Mesenchymal stem cell (in vitro differentiated cells and primary cell): Measurements from ENCODE around the gene HLCS.

Source experiments
- DNase-seq: peaks from one replicate; pipeline ENCODE4 v3.0.0-alpha.2; 2013
- H2AFZ ChIP-seq: one replicate; pipeline ENCODE4 v1.6.1; 2013; ENCODE audit warnings: low read depth, mild to moderate bottlenecking, control low read depth, inconsistent platforms, low read length, moderate library complexity
- H2AK5ac ChIP-seq: 2 replicates; pipeline ENCODE4 v1.6.1; 2013; ENCODE audit warnings: low read length, moderate library complexity, mild to moderate bottlenecking, inconsistent platforms; ENCODE audit not compliant: severe bottlenecking
- H2BK120ac ChIP-seq: one replicate; pipeline ENCODE4 v1.6.1; 2013; ENCODE audit warnings: low read depth, mild to moderate bottlenecking, inconsistent platforms, low read length, moderate library complexity
- H2BK12ac ChIP-seq, 2 experiments: one replicate each; pipeline ENCODE4 v1.6.1; 2013; ENCODE audit warnings: inconsistent platforms in 2 of 2, low read length in 2 of 2, mild to moderate bottlenecking in 2 of 2, moderate library complexity in 2 of 2, control low read depth in 1 of 2
- H2BK15ac ChIP-seq: one replicate; pipeline ENCODE4 v1.6.1; 2013; ENCODE audit warnings: mild to moderate bottlenecking, low read depth, inconsistent platforms; ENCODE audit not compliant: poor library complexity, severe bottlenecking
- H2BK5ac ChIP-seq: 2 replicates; pipeline ENCODE4 v1.6.1; 2013; ENCODE audit warnings: low read depth, mild to moderate bottlenecking, low read length, control low read depth, inconsistent platforms; ENCODE audit not compliant: poor library complexity, severe bottlenecking
- H3K14ac ChIP-seq, 2 experiments: one replicate each; pipeline ENCODE4 v1.6.1; 2013; ENCODE audit warnings: inconsistent platforms in 2 of 2, low read length in 2 of 2, control low read depth in 1 of 2, mild to moderate bottlenecking in 1 of 2, moderate library complexity in 1 of 2
- H3K18ac ChIP-seq, 2 experiments: one replicate each; pipeline ENCODE4 v1.6.1; 2013; ENCODE audit warnings: inconsistent platforms in 2 of 2, low read length in 2 of 2, control low read depth in 1 of 2, low read depth in 1 of 2, mild to moderate bottlenecking in 1 of 2
- H3K23ac ChIP-seq, 2 experiments: one replicate each; pipeline ENCODE4 v1.6.1; 2013; ENCODE audit warnings: inconsistent platforms in 2 of 2, low read length in 2 of 2, mild to moderate bottlenecking in 2 of 2, moderate library complexity in 2 of 2, control low read depth in 1 of 2
- H3K27ac ChIP-seq: 2 replicates; pipeline ENCODE4 v1.5.1; 2013; ENCODE audit warnings: mild to moderate bottlenecking, moderate library complexity, low read length, control low read depth, inconsistent platforms; ENCODE audit not compliant: poor library complexity, severe bottlenecking
- H3K27me3 ChIP-seq, 2 experiments: 2 replicates each; pipeline versions ENCODE4 v1.6.1 to v1.7.0; 2013; ENCODE audit warnings: low read length in 2 of 2, mild to moderate bottlenecking in 2 of 2, moderate library complexity in 2 of 2, control low read depth in 1 of 2, inconsistent platforms in 1 of 2; ENCODE audit not compliant: control insufficient read depth in 1 of 2, insufficient read depth in 1 of 2
- H3K36me3 ChIP-seq, 2 experiments: 2 replicates each; pipeline versions ENCODE4 v1.6.1 to v1.7.0; 2013; ENCODE audit warnings: low read length in 2 of 2, control low read depth in 1 of 2, inconsistent platforms in 1 of 2, low read depth in 1 of 2, mild to moderate bottlenecking in 1 of 2; ENCODE audit not compliant: insufficient read depth in 2 of 2, control insufficient read depth in 1 of 2
- H3K4ac ChIP-seq, 2 experiments: one replicate each; pipeline ENCODE4 v1.6.1; 2013; ENCODE audit warnings: inconsistent platforms in 2 of 2, low read length in 2 of 2, mild to moderate bottlenecking in 2 of 2, moderate library complexity in 2 of 2, control low read depth in 1 of 2, low read depth in 1 of 2
- H3K4me1 ChIP-seq: 2 replicates; pipeline ENCODE4 v1.6.1; 2013; ENCODE audit warnings: low read depth, low read length, control low read depth; ENCODE audit not compliant: control insufficient read depth, insufficient read depth
- H3K4me2 ChIP-seq: 2 replicates; pipeline ENCODE4 v1.6.1; 2013; ENCODE audit warnings: low read length, mild to moderate bottlenecking, inconsistent platforms; ENCODE audit not compliant: poor library complexity, severe bottlenecking
- H3K4me3 ChIP-seq, 2 experiments: 2 replicates each; pipeline versions ENCODE4 v1.5.1 to v1.7.0; 2013; ENCODE audit warnings: low read length in 2 of 2, mild to moderate bottlenecking in 2 of 2, control low read depth in 1 of 2, low read depth in 1 of 2; ENCODE audit not compliant: insufficient read depth in 1 of 2
- H3K79me1 ChIP-seq: replicated peaks from 2 replicates; pipeline ENCODE4 v1.6.1; 2013; ENCODE audit warnings: mild to moderate bottlenecking, control low read depth, low read length, inconsistent platforms; ENCODE audit not compliant: poor library complexity, severe bottlenecking
- H3K9ac ChIP-seq: 2 replicates; pipeline ENCODE4 v1.7.0; 2013; ENCODE audit warnings: mild to moderate bottlenecking, low read length, moderate library complexity
- H3K9me3 ChIP-seq: 2 replicates; pipeline ENCODE4 v1.7.0; 2013; ENCODE audit warnings: mild to moderate bottlenecking, low read length; ENCODE audit not compliant: control insufficient read depth
- H4K8ac ChIP-seq: one replicate; pipeline ENCODE4 v1.6.1; 2013; ENCODE audit warnings: inconsistent platforms, mild to moderate bottlenecking, low read length, moderate library complexity
- H4K91ac ChIP-seq: one replicate; pipeline ENCODE4 v1.6.1; 2013; ENCODE audit warnings: mild to moderate bottlenecking, low read length, inconsistent platforms
- WGBS: methylation state at CpG from one replicate; pipeline ENCODE4 v1.1.7; 2013; ENCODE audit warnings: mixed read lengths; 5-methylcytosine and 5-hydroxymethylcytosine counted together

HLCS gene

GRCh38 chr21:36703626-36704280, 262.7 kb downstream of the HLCS start:
- no peak for DNase-seq
- Histone ChIP-seq H3K27ac (no peak overlapping the region), H3K23ac (no peak overlapping the region), H3K4me2 (no peak overlapping the region), H3K36me3 (no peaks in the 10 kb centered on the region), H2BK5ac (no peak overlapping the region), H4K8ac (no peak overlapping the region), H3K4ac (no peak overlapping the region), H3K9me3 (no peaks in the 10 kb centered on the region), H2AK5ac (no peak overlapping the region), H3K4me1 (peaks cover 60% of the 10 kb centered on the region), H3K9ac (no peak overlapping the region), H3K4me3 (no peak overlapping the region), H3K27me3 (peaks cover 87 to 94% of the 10 kb centered on the region in 2 experiments), H2AFZ (no peak overlapping the region), H3K14ac (no peak overlapping the region), H2BK120ac (no peak overlapping the region), H3K79me1 (peaks cover 2% of the 10 kb centered on the region), H2BK15ac (no peak overlapping the region), H3K18ac (no peak overlapping the region), H4K91ac (no peak overlapping the region), H2BK12ac (no peak overlapping the region)
- 21% methylated on average over 14 of the region's 15 CpGs for WGBS

- Histone ChIP-seq H3K9ac (no peak overlapping the region), H3K9me3 (no peaks in the 10 kb centered on the region), H3K4me3 (no peak overlapping the region), H2BK15ac (no peak overlapping the region), H3K23ac (no peak overlapping the region), H3K4ac (no peak overlapping the region), H3K79me1 (peaks cover 2% of the 10 kb centered on the region), H2BK12ac (no peak overlapping the region), H3K27ac (peak overlapping the region; percentile 5), H3K4me2 (no peak overlapping the region), H2AK5ac (no peak overlapping the region), H3K27me3 (peaks cover 85 to 94% of the 10 kb centered on the region in 2 experiments), H3K36me3 (no peaks in the 10 kb centered on the region), H2BK120ac (no peak overlapping the region), H3K18ac (no peak overlapping the region), H4K91ac (no peak overlapping the region), H2BK5ac (no peak overlapping the region), H3K4me1 (peaks cover 62% of the 10 kb centered on the region), H2AFZ (no peak overlapping the region), H4K8ac (no peak overlapping the region), H3K14ac (no peak overlapping the region)
- no peak for DNase-seq
- WGBS, result 22% methylated on average over 3 of the region's 3 CpGs
Observed at GRCh38 chr21:36703123-36703522, 263.3 kb downstream of the HLCS start.

GRCh38 chr21:36702622-36702968, 263.9 kb downstream of the HLCS start:
- peaks cover 86 to 97% of the 10 kb centered on the region in 2 experiments for H3K27me3 ChIP-seq
- H3K27ac ChIP-seq, result no peak overlapping the region
- no peaks in the 10 kb centered on the region for H3K36me3 ChIP-seq
- H3K4ac ChIP-seq, result no peak overlapping the region
- no peak overlapping the region for H2BK15ac ChIP-seq
- H3K4me2 ChIP-seq, result no peak overlapping the region
- 10% methylated on average over 6 of the region's 6 CpGs for WGBS
- no peak overlapping the region for H2AK5ac ChIP-seq
- no peak for DNase-seq
- H2BK12ac ChIP-seq, result no peak overlapping the region
- H3K79me1 ChIP-seq, result peaks cover 2% of the 10 kb centered on the region
- H3K9ac ChIP-seq, result no peak overlapping the region
- H2BK120ac ChIP-seq, result no peak overlapping the region
- no peak overlapping the region for H2BK5ac ChIP-seq
- H2AFZ ChIP-seq, result no peak overlapping the region
- no peak overlapping the region for H3K18ac ChIP-seq
- no peak overlapping the region for H3K4me3 ChIP-seq
- peaks cover 62% of the 10 kb centered on the region for H3K4me1 ChIP-seq
- H3K23ac ChIP-seq, result no peak overlapping the region
- H3K14ac ChIP-seq, result no peak overlapping the region
- H4K8ac ChIP-seq, result no peak overlapping the region
- H4K91ac ChIP-seq, result no peak overlapping the region
- H3K9me3 ChIP-seq, result no peaks in the 10 kb centered on the region

GRCh38 chr21:36701756-36702621, 264.5 kb downstream of the HLCS start:
- Histone ChIP-seq H3K4me1 (peaks cover 64% of the 10 kb centered on the region), H3K14ac (no peak overlapping the region), H3K27me3 (peaks cover 86 to 97% of the 10 kb centered on the region in 2 experiments), H3K27ac (peak overlapping the region; percentile 27), H2AK5ac (no peak overlapping the region), H2AFZ (no peak overlapping the region), H2BK12ac (no peak overlapping the region), H3K4me3 (peak overlapping the region; percentile 51 to 69), H2BK5ac (no peak overlapping the region), H2BK15ac (no peak overlapping the region), H3K4ac (no peak overlapping the region), H3K36me3 (no peaks in the 10 kb centered on the region), H4K91ac (no peak overlapping the region), H3K23ac (peak overlapping the region in 1 of 2 experiments; percentile 27), H3K79me1 (peaks cover 2% of the 10 kb centered on the region), H3K9me3 (no peaks in the 10 kb centered on the region), H3K4me2 (peak overlapping the region; percentile 60), H4K8ac (no peak overlapping the region), H3K18ac (no peak overlapping the region), H3K9ac (no peak overlapping the region), H2BK120ac (no peak overlapping the region)
- no peak for DNase-seq
- 3% methylated on average over 25 of the region's 26 CpGs for WGBS
